T1000 (cell line): ENCODE measurements around the gene MAB21L4.

Source experiments
- DNase-seq: peaks from one replicate; lab custom pipeline; 2025; ENCODE audit warnings: mixed read lengths; lab: John Stamatoyannopoulos, UW

The MAB21L4 gene

DNA sequence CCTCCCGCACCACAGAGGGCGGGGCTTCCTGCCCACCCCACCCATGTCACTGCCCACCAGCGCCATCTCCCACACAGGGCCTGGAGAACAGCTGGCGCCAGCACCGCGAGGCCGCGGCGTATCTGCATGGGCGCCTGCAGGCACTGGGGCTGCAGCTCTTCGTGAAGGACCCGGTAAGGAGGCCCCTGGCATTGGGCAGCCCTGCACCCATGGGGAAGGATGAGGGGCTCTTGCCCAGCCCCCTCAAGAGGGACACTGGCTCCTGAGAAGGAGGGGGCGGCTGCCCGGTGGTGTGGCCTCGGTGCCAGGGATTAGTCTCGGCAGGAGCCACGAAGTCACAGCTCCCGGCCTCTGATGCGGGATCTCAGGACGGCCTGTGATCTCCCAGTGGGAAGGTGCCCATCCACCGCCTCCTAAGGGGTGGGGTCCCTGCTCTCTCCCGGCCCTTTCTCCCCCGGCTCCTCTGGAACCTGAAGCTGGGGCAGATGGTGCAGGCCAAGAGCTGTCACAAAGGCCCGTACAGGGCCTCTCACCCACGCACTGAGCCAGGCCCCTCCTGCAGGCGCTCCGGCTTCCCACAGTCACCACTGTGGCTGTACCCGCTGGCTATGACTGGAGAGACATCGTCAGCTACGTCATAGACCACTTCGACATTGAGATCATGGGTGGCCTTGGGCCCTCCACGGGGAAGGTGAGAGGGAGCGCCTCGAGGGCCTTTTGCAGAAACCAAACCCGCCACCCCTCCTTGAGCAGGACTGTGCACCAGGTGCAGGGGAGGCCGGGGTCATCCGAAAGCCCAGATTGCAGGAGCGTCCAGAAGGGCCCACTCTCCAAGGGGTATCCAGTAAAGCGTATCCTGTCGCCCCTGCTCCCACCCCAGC, 18.3 kb downstream of the MAB21L4 start:
- DNase-seq = no peak

DNA sequence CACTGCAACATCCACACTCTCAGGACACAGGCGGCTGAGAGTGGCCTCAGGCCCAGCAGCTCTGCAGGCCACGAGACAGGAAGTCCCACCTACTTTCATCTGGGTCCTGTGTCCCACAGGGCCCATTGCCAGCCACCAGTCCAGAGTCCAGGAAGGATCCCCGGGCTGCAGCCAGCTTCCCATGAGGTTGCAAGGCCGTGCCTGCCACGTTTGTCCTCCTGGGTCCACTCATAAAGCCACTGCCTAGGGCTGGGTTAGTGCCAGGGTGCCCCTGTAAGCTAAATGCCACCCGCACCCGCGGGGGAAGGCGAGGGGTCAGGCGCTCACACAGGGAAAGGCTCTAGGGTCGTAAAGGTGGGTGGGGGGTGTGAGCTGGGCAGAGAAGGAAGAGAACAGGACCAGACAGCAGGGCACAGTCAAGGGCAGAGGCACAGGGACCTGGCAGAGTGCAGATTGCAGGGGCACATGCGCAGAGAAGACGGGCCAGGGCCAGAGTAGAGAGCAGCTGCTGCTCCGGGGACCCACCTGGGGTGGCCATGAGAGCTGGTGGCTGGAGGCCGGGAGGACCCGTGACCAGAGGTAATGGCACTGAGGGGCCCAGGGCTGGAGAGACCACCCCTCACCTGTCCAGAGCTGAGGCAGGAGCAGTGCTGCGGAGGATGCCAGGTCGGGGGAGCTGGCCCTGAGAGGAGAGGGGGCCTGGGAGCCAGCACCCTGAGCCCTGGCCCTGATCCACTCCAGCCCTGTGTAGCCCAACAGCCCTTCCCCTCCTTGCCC, 19.3 kb downstream of the MAB21L4 start:
- DNase-seq = no peak

DNA sequence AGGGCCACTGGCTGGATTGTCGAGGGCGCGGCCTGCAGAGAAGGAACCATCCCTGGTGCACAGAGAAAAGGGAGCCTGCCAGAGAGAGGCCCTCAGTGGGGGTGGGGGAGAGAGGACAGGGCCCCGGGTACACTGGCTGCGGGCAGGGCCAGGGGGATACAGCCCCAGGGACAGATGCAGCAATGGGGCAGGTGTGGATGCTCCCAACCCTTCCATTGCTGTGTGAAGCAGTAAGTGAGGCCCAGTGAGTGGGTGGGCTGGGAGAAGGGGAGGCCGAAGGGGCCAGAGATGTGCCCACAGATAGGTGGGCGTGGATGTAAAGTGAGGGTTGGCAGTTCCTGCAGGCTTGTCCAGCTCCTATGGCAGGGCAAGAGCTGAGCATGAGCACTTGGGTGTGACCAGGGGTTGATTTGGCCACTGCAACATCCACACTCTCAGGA, 19.9 kb downstream of the MAB21L4 start:
- DNase-seq = no peak

DNA sequence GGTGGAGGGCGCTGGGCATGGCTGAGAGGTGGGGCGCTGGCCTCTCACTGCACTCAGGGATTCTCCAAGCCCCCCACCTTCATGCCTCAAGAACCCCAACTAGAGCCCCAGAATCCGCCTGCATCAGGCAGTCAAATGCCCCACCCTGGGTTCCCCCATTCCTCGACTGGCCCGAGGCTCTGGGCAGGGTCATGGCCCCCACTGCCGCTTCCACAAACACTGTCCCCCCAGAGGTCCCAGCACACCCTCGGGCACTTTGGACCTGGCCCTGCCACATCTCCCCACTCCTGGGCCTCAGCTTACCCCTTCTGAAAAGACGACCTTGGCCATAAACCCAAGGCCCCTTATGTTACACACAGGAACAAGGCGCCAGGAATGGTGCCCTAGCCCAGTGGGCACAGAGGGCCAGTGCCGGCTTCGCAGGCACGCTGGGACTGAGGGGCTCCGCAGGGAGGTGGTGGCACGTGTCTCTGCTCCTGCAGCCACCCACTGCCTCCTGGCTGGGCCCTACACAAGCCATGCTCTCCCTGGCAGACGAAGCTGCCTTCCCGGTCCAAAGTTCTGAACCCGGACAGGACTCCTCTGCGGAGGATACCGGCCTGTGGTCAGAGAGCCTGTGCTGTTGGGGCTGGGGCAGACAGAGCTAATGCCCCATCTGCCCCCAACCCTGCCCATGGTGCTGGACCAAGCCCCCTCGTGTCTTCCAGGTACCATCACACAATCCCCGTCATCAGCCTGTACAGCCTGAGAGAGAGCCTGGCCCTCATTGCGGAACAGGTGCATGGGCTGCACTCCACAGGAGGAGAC, 20.5 kb downstream of the MAB21L4 start:
- DNase-seq = no peak

DNA sequence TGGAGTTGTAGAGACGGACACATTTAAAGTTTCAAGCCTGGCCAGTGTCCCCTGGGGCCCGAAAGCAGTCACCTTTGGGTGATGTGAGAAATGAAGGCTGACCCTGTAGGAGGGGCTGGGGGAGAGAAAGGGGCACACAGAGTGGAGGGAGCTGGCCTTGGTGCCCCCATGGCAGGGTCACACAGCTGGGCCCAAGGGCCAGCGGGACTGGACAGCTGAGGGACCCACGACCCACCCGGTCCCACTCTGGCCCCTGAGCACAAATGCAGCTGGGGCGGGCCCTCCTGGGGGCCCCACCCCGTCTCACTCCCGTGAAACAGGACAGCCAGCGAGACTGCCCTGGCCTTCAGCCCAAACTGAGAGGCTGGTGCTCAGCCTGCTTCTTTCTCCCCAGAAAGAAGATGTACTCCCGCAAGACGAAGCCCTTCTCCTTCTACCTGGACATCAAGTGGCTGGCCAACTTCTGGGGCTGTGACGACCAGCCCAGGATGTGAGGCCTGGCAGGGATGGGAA, 21.2 kb downstream of the MAB21L4 start:
- DNase-seq = no peak

DNA sequence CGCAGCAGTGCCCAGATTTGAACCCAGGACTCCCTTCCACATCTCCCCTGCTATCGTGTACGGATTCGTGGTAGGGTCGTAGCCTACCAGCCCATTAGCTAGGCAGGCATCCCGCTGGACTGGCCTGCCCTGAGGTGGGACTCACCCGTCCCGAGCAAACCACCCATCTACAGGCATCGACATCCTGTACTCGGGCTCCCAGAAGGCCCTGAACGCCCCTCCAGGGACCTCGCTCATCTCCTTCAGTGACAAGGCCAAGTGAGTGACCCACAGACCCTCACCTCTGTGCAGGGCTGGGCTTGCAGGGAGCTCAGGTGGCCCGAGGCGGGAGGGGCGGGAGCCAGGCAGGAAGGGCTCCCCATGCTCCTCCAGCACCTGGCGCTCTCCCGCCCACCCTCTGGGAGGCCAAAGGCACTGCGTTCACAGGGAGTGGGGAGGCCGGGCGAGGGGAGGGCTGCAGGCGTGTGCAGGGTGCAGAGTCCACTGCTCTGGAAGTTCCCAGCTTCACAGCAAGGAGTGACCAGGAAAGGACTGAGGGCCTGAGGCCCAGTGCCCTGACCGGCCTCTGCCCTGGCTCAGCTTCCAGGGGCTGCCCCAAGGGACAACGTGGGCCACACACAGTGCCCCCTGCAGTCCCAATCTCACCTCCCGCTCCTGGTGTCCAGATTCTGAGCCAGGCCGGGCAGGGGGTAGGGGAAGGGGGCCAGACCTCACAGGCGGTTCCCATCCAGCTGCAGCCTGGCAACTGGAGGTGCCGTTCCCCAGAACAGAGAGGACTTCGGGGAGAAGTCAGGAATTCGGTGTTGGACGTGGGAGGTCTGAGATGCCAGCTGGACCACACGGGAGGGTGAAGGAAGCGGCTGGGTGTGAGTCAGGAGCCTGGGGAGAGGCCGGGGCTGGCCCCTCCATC, 21.9 kb downstream of the MAB21L4 start:
- DNase-seq = no peak

DNA sequence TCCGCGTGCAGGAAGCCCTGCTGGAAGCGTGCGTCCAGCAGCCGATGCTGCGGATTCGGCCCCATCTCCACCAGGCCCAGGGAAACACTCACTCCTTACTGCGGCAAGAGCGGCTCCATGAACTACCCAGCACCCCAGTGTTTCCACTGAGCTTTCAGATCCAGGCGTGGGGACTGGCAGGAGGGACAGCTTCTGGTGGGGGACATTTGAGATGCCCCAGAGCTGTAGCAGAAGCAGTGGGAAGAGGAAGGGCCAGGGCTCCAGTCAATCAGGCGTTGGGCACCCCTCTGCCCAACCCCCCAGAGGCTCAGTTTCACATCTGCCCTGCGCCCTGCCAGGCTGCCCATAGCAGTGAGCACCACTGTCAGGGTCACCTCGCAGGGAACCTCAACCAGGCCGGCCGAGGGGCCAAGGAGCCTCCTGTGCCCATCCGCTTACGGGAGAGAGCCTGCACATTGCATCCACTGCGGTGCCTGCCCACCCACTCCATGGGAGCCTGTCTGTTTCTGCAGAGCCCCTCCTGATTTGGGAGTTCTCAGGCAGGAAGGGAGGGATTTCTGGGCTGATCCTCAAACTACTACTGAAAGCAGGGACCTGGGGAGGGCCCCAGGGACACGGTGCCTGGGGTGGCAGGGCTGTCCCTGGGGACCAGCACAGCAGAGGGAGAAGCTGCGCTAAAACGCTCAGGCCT, 22.7 kb downstream of the MAB21L4 start:
- DNase-seq = no peak

DNA sequence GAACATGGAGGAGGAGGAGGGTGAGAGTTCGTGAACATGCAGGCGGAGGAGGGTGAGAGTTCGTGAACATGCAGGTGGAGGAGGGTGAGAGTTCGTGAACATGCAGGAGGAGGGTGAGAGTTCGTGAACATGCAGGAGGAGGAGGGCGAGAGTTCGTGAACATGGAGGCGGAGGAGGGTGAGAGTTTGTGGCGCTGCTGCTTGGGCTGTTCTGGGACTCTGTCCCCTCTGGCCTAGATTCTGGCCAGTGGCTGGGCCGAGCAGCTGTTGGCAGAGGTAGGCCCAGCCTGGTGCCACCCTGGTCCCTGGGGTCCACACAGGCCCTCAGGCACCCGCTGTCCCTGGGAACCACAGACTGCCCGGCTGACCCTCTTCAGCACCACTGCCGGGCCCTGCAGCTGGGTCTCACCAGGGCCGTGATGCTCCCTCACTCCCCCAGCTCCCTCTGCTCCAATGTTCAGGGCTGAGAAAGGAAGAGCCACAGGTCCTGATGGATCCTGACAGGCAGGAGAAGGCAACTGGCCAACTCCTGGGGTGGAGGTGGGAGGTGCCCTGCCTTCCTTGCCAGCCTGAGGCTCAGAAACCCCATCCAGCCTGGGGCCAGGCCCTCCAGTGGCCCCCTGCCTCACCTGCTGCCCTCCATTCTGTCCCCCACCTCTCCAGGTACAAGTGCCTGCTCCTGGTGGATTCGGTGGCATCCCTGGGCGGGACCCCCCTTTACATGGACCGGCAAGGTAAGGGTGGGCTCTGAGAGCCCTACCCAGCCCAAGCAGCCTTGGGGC, 23.4 kb downstream of the MAB21L4 start:
- DNase-seq = no peak

DNA sequence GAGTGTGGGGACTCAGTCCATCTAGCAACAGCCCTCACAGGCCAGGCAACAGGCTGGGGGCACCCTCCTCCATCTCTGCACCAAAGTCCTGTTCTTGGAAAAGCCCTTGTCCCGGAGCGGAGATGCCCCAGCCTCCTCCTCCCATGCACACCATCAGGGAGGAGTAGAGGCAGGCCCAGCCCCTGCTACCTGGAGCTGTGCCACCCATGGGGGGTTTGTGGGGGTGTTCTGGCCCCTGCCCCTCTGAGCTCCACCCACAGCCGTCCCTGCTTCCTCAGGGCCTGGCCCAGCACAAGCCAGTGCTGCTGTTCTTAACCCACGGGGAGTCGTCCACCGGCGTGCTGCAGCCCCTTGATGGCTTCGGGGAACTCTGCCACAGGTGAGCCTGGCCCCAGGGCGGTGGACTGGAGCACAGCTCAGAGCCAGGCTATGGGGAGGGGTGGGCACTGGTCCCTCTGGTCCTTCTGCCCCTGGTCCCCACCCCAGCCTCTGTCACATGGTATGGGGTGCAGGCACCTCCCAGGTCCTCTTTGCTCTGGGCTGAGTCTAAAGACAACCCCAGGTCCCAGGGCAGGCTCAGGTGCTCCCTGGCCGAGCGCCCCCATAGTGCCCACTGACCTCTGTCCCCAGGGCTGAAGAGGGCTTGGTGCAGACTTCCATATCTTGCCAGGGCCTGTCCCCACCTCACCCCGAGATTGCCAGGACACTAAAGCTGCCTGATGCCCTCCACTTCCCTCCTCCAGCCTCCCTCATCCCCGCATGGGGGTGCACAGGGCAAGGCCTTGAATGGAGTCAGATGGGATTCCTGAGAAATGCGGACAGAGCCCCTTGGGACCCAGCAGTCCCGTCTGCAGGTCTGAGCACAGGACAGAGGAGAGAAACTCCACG, 24.6 kb downstream of the MAB21L4 start:
- DNase-seq = no peak

DNA sequence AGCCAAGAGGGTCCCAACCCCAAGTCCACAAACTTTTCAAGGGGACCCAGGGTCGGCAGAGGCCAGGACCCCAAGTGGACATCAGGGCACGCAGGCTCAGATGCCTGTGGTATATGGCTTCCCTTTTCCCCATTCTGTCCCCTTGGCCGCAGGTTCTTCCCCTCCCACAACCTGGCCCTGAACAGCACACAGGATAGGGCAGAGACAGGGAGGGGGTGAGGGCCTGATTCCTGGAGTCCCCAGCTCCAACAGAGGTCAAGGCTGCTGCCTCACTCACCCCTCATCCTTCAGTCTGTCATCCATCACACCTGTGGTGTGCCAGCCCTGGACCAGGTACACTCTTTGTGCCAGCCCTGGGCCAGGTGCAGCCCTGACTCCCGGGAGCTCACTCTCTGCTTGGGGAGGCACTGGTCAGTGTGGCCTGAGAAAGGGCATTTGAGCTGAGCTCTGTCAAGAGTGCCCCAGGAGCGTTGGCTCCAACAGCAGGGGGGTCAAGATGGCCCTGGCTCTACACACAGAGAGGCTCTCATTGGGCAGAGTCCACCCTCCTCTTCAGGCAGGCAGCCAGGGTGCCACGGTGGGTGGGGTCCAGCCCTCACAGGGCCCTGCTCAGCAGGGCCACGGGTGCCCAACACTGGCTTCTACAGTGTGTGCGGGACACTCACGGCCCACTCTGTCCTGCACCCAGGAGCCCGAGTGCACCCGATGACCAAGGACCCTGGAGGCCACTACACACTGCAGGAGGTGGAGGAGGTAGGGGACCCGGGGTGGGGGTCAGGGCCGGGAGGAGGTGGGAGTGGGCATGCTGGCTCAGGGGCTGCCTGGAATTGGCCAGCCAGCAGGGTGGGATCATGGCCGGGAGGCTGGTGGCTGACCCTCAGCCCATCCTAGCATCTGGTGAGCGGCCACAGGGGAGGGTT, 25.7 kb downstream of the MAB21L4 start:
- no peak for DNase-seq

DNA sequence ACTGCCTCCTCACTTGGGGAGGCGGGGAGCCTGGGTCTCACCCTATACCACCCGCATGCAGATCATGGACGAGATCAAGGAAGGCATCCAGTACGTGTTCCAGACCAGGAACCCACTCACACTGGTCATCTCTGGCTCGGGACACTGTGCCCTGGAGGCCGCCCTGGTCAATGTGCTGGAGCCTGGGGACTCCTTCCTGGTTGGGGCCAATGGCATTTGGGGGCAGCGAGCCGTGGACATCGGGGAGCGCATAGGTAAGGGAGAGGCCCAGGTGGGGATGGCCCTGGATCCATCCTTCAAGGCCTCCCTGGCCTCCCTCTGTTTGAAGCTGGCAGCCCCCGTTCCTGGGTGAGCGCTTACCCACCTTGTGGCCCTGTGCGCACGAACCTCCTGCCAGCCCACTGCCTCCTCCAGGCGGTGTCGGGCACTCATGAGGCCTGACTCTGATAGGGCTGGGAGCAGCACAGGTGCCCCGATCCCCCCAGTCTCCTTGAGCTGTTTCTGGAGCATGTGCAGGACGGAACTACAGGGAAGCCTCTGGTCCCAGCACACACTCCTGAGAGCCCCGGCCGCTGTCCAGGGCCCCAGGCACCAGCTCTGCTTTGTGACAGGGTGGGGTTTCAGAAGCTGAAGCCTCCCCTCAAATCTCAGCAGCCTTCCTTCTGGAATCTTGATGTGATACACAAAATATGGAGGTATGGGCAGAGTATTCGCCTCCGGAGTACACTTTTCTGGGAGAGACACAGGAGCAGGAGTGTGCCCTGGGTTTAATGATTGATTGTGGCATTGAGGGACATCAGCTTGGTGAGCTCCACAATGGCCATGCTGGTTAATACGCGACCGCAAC, 26.6 kb downstream of the MAB21L4 start:
- no peak for DNase-seq

DNA sequence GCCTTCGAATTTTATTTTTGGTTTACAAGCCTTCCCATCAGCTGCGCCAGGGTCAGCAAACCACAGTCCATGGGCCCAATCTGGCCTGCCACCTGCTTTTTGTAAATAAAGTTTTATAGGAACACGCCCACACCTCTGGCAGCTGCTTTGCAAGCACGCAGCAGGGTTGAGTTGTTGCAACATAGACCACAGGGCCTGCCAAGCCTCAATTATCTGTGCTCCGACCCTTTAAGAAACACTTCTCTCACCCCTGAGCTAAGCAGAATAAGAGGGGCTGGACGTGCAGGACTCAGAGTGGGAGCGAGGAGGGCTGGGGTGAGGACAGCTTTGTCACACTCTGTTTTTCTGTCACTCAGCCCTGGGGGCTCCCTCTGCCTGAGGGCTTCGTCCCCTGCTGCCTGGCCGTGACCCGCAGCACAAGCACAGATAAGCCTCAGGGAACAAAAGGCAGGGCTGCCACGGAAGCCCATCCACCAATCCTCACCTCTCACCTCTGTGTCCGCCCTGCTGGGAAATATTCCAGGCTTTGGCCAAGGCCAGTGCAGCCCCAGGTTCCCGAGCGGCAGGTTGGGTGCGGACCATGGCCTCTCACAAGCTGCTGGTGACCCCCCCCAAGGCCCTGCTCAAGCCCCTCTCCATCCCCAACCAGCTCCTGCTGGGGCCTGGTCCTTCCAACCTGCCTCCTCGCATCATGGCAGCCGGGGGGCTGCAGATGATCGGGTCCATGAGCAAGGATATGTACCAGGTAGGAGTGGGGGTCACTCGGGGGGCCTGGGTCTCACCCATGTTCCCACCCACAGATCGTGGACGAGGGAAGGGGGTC, 27.5 kb downstream of the MAB21L4 start, which contains the start of gene AGXT:
AGXT (plus strand) TSS at position 539 of the 823 bp plus-strand sequence; CDS start at position 581, 42 bp downstream.
- no peak for DNase-seq

DNA sequence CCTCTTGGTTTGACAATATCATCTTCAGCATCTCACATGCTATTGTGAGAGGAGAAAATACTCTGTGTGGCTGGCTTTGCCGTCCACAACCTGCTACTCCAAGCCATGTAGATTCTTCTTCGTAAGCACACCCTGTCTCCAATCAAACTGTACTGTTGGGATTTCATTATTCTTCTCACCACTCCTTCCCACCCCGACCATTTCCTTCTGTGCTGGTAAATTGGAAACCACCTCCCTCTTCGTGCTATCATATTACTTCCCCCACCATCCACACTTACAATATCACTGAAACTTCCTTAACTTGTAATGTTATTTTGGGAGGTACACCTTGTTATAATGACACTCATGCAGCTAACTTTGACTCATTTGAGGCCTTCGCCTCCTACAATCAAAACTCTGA, 30.6 kb downstream of the MAB21L4 start:
- no peak for DNase-seq

DNA sequence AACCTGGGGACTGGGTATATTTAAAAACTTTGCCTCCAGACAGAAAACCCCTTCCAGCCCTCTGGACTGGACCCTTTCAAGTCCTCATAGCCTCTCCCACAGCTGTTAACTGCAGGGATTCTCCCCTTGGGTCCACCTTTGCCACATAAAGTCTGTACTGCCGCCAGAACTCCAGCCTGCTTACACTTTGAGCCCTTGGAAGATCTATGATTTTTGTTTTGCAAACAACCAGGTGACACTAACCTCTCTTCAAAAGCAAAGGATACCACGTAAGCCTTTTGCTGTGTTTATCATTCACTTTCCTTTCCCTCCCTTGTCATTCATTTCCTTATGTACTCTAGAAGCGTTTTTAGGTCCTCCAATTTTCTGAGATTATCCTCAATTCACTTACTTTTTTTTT, 31.5 kb downstream of the MAB21L4 start:
- no peak for DNase-seq

DNA sequence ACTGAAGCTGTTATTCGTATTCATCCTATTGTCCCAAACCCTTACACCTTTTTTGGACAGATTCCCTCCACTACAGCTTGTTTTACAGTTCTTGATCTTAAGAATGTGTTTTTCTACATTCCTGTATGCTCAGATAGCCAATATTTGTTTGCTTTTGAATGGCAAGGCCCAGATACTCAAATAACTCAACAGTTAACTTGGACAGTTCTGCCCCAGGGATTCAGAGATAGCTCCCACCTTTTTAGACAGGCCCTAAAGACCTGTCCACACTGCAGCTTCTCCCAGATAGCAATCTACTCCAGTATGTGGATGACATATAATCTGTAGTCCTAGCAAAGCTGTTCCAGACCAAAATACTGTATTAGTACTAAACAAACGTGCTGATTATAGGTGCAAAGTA, 34.4 kb downstream of the MAB21L4 start:
- no peak for DNase-seq

DNA sequence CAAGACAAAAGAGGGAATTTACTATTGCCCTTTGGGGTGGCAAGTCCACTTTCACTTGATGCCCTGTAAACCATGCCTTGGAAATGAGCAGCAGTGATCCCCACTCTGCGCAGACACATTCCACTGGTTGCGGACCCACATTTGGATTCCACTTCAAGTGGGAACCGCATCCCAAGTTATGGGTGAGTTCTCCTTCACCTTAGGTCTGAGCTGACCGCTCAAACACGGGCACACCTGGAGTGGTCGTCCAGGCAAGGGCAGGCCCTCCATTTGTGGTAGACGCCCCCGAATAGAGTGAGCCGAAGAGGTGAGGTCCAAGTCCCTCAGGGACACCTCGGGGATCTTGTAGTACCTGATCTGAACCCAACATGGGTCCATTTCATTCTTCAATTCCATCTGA, 37.1 kb downstream of the MAB21L4 start:
- no peak for DNase-seq
